RWPE2 (cell line): Measurements from ENCODE around the gene GLRA3.

ENCODE experiments used
- ATAC-seq: fragments of 200-7000 bp; cut with Tn5 transposase; 3 replicates; pipeline ENCODE4 v1.9.1; 2021; ENCODE audit warnings: low read depth
- DNase-seq: peaks from one replicate; pipeline ENCODE4 v3.0.0-alpha.2; 2020; ENCODE audit warnings: low spot score
- H3K27ac ChIP-seq: fragments of 450-650 bp; 2 replicates; pipeline ENCODE4 v1.5.1; 2017; ENCODE audit warnings: mild to moderate bottlenecking; ENCODE audit not compliant: poor library complexity, severe bottlenecking
- H3K27me3 ChIP-seq: fragments of 250-450 bp; sonication (Bioruptor Pico); 2 replicates; pipeline ENCODE4 v1.5.1; 2021; ENCODE audit warnings: mild to moderate bottlenecking, moderate library complexity; ENCODE audit not compliant: insufficient read depth, poor library complexity, severe bottlenecking
- H3K36me3 ChIP-seq: fragments of 250-450 bp; sonication (Bioruptor Pico); 2 replicates; pipeline ENCODE4 v1.5.1; 2020; ENCODE audit warnings: low read depth, mild to moderate bottlenecking, moderate library complexity
- H3K4me1 ChIP-seq: fragments of 250-450 bp; sonication (Bioruptor Pico); 2 replicates; pipeline ENCODE4 v1.5.1; 2021; ENCODE audit warnings: mild to moderate bottlenecking, moderate library complexity; ENCODE audit not compliant: insufficient read depth, poor library complexity, severe bottlenecking
- H3K4me3 ChIP-seq: fragments of 250-450 bp; sonication (Bioruptor Pico); 2 replicates; pipeline ENCODE4 v1.5.1; 2021; ENCODE audit warnings: mild to moderate bottlenecking, moderate library complexity; ENCODE audit not compliant: severe bottlenecking
- H3K9me3 ChIP-seq: fragments of 250-450 bp; sonication (Bioruptor Pico); 2 replicates; pipeline ENCODE4 v1.5.1; 2021; ENCODE audit warnings: mild to moderate bottlenecking, moderate library complexity; ENCODE audit not compliant: severe bottlenecking
- TF ChIP-seq, protein P1 (sequence below): fragments of 450-650 bp; IDR thresholded peaks from one replicate; pipeline ENCODE4 v1.5.1; 2017; ENCODE audit warnings: mild to moderate bottlenecking, moderate library complexity; ENCODE audit not compliant: poor library complexity, severe bottlenecking

The GLRA3 gene

DNA sequence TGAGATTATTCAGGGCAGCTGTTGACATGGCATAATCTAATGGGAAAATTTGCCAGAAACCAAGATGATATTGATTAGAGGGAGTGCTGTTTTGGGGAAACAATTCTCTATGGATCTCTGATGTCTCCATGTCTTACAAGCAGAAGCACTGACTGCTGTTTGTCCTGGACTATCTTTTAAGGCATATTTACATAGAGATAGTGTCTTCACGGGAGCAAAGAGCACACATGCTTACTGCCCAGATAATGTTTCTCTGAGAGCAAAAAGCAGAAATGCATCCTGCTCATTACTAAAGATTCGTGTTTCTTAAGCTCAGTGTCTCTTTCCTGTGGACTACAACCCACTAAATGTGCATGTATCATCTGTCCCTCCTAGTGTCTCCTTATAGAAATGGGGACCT lies 41.3 kb upstream of the GLRA3 start:
- Histone ChIP-seq H3K4me1 (no peaks in the 10 kb centered on the region), H3K36me3 (no peaks in the 10 kb centered on the region), H3K27me3 (no peaks in the 10 kb centered on the region), H3K4me3 (no peak overlapping the region), H3K9me3 (no peaks in the 10 kb centered on the region), H3K27ac (no peak overlapping the region)
- no peak for DNase-seq
- no peak for ATAC-seq
- TF ChIP-seq, protein P1, sequence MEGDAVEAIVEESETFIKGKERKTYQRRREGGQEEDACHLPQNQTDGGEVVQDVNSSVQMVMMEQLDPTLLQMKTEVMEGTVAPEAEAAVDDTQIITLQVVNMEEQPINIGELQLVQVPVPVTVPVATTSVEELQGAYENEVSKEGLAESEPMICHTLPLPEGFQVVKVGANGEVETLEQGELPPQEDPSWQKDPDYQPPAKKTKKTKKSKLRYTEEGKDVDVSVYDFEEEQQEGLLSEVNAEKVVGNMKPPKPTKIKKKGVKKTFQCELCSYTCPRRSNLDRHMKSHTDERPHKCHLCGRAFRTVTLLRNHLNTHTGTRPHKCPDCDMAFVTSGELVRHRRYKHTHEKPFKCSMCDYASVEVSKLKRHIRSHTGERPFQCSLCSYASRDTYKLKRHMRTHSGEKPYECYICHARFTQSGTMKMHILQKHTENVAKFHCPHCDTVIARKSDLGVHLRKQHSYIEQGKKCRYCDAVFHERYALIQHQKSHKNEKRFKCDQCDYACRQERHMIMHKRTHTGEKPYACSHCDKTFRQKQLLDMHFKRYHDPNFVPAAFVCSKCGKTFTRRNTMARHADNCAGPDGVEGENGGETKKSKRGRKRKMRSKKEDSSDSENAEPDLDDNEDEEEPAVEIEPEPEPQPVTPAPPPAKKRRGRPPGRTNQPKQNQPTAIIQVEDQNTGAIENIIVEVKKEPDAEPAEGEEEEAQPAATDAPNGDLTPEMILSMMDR = no peak

DNA sequence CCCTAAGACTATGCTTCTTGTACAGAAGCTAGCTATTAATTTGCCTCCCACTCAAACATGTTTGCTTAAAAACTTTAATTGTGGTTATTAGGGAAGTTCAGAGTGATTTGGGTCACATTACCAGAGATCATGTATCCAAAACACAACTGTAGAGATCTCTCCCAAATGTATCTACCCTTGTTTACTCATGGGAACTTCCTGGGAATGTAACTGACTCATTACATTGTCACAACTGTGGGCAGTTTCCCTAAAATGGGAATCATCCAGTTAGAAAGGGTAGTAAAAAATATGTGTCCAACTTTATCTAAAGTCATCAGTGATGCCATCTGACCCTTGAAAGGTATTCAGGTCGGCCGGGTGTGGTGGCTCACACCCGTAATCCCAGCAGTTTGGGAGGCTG lies 40.3 kb upstream of the GLRA3 start:
- DNase-seq (no peak), ATAC-seq (no peak)
- Histone ChIP-seq H3K9me3 (no peaks in the 10 kb centered on the region), H3K4me3 (no peak overlapping the region), H3K27ac (no peak overlapping the region), H3K4me1 (no peaks in the 10 kb centered on the region), H3K36me3 (no peaks in the 10 kb centered on the region), H3K27me3 (no peaks in the 10 kb centered on the region)
- TF ChIP-seq, protein P1 = no peak

DNA sequence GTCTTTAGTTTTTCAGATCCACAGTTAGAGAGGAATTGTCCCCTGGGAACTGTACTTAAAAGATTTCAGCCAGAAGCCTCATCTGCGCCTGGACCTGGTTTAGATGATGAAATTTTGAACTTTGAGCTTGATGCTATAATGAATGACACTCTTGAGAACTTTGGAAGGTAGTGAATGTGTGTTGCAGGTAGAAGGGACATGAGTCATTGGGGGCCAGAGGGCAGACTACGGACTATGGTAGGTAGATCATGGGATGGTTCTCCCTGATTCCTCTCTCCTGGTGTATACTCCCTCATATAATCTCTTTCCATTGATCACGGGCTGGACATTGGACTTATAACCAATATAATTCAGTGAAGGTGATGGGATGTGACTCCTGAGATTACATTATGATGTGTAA lies 38.9 kb upstream of the GLRA3 start:
- Histone ChIP-seq H3K27ac (no peak overlapping the region), H3K27me3 (no peaks in the 10 kb centered on the region), H3K4me3 (no peak overlapping the region), H3K36me3 (no peaks in the 10 kb centered on the region), H3K4me1 (no peaks in the 10 kb centered on the region), H3K9me3 (no peaks in the 10 kb centered on the region)
- TF ChIP-seq, protein P1 = no peak
- ATAC-seq = no peak
- DNase-seq = no peak

DNA sequence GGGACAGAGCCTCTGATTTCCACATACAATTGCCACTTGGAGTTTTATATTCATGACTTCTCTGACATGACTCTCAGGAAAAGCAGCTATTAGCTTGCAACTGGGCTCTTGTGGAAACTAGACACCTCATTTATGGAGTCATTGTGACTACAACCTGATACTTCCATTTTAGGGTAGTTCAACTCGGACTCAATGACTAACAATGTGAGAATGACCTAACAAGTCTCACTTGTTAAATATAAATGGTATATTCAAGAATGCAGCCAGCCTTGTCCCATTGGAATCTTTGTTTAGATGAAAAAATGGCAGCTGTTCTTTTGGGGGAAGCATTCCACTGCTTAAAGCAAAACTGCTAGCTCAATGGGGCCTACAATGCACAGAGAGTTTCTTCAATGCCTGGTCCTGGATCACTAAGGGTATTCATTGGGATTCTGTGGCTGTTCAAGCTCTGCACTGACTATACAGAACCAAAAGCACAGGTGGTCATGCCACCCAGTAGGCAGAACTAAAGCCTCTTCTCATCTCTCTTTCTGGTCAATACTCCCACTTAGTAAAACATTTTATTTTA lies 36.5 kb upstream of the GLRA3 start:
- ATAC-seq = no peak
- Histone ChIP-seq H3K36me3 (no peaks in the 10 kb centered on the region), H3K27ac (no peak overlapping the region), H3K4me1 (no peaks in the 10 kb centered on the region), H3K9me3 (no peaks in the 10 kb centered on the region), H3K4me3 (no peak overlapping the region), H3K27me3 (no peaks in the 10 kb centered on the region)
- TF ChIP-seq, protein P1 = no peak
- DNase-seq = no peak

DNA sequence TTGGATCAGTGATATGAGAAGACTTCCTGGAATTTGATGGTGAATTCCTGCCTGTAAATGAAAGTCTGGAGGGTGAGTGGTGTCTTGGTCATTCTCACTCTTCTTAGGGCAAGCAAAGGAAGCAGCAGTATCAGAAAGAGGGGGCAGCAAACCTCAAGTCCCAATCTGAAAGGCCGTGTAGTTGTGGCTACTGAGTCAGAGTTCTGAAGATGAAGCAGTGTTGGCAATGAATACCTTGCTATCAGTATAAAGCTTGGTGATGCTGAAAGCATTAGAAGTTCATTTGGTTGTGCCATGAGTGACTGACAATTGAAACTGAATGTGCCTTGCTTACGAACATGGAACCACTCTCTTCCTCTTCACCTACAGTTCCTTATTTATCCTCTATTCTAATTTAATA lies 35.0 kb upstream of the GLRA3 start:
- Histone ChIP-seq H3K4me1 (no peaks in the 10 kb centered on the region), H3K36me3 (no peaks in the 10 kb centered on the region), H3K27ac (no peak overlapping the region), H3K27me3 (no peaks in the 10 kb centered on the region), H3K4me3 (no peak overlapping the region), H3K9me3 (no peaks in the 10 kb centered on the region)
- no peak for ATAC-seq
- TF ChIP-seq, protein P1 = no peak
- no peak for DNase-seq
